ENCODE results near the gene PRLR.
A peak's percentile ranks its signal among the peaks of the same experiment; 100 is the strongest.

Gene PRLR

DNA sequence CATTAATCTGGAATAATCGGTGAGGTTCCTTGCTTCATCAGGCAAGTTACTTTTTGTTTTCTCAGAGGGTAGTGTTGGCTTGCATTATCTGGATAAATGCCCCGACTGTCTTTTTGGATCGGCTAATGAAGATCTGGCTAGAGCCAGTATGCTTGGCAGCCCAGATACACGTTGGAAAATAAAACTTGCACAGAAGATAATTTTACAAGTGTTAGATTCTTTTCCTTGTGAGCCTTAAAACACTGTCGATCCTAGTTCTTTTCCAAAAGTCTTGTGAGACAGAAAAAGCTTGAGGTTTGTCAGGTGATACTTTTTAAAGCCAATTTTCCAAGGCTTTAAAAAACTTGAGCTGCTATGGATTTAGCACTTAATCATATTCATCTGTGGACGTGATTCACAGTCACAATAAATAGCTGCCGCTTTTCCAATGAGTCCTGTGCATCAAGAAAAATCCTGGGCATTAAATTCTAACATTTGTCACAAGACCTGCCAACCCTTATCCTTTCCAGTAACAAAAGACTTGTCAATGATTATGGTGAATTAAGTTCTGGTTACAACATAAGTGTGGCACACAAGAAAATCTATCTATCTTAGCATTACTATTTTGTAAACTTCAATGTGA lies 68.5 kb downstream of the PRLR start:
- DNase-seq (ENCODE audit: low read depth, low spot score), result no peak

DNA sequence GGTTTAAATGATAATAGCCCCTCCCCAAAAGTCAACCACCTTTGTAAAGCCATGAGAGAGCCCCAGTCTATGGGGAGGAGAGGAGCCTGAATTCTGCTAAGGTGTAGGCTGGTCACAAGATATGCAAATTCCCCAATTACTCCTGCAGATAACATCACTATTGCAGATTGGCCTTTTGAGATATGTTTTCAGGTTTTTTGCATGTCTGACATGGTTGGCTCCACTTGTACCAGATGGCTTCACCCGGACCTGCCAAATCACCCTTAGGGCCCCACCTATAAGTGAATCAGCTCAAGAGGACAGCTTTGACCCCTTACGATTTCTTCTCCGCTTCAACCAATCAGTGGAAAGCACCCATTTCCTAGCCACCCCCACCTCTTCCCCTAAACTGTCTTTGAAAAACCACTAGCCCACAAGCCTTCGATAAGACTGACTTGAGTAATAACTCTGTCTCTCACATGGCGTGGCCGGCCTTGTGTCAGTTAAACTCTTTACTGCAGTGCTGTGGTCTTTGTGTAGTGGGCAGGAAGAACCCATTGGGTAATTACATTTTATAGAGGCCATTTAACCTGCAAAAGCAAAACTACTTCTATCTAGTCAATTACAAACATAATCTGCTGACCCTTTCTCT lies 69.7 kb downstream of the PRLR start:
- no peak for DNase-seq (ENCODE audit: low read depth, low spot score)

DNA sequence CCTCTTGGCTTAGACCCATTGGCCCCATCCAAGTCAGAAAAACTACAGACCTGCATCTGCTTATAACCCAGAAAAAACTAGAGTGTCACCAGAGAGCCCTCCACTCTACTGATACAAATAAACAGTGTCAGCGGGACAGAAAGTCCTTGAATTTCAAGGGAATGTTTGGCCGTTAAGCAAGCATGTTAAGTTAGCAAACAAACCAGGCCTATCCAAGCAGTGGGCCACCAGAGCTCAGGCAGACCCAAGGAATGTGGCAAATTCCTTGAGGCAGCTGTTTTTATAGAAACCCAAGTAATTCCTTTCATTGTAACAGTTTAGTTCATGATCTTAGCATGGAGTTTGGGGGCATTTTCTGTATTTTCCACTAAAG lies 70.9 kb downstream of the PRLR start:
- peak; percentile 45 for DNase-seq (ENCODE audit: low read depth, low spot score)

DNA sequence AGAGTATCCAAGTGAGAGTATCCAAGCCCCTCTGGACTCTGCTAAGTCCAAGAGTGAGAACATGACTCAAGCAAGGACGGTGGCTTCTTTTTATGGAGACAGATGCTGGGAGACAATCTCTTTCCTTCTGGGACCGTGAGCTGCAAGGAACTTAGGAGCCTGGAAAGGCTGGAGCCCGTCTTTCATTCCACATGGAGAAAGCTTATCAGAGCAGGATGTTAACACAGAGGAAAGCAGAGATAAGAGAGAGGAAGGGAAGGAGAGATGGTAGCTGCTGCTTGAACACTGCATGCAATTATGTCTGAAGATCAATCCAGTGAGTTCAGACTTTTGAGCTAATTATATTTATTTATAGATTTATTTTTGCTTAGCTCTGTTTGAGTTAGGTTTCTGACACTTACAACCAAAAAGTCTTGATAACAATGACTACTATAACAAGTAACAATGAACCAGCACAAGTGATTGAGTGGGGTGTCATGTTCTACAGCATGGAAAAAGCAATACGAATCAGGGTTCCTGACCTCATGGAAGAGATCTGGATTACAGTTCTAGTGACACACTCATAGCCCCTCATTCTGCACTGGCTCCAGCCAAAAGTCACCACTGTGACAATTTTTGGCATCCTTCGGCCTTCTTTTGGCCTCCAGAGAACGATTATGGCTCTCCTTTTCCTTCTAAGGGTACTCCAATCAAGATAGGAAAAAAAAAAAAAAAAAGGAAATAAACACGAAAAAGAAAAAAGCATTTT lies 71.5 kb downstream of the PRLR start:
- no peak for DNase-seq (ENCODE audit: low read depth, low spot score)

DNA sequence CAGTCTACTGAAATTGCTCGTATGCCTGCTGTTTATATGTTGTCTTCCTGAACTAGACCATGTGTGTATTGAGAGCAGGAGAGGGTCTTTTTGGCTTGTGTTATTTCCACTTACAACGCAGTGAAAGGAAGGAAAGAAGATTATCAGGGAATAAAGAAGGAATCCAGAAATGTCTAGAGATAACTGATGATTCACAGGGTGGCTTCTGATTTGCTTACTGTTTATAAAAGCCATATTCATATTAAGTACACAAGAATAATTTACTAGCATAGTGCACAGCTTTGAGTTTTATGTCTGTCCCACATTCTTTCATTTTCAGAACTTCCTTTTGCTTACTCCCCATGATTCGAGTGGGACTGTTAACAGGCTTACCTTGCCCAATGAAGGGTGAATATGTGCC lies 72.1 kb downstream of the PRLR start:
- no peak for DNase-seq (ENCODE audit: low read depth, low spot score)

DNA sequence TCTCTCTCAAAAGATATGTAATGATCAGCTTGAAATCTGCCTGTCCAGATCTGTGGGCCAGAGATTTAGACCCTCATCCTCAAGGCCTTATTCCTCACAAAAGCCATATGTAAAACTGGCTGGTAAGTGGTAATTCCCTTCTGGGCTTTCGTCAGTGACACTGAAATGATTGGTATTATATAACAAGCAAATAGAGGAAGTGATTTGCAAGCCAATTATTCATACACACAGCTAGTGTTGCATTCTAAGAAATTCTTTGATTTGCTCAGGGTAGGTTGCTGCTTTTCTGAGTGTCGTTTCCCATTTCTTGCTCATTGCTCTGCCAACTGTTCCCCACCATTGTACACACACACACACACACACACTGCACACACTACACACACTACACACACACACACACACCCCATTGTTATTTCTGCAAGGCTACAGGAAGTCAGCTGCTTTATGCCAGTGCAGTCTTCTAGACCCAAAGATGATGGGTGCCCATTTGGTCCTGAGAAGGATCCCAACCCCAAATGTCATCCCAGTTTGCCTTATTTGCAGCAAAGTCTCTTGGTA lies 76.8 kb downstream of the PRLR start:
- no peak for DNase-seq (ENCODE audit: low read depth, low spot score)

DNA sequence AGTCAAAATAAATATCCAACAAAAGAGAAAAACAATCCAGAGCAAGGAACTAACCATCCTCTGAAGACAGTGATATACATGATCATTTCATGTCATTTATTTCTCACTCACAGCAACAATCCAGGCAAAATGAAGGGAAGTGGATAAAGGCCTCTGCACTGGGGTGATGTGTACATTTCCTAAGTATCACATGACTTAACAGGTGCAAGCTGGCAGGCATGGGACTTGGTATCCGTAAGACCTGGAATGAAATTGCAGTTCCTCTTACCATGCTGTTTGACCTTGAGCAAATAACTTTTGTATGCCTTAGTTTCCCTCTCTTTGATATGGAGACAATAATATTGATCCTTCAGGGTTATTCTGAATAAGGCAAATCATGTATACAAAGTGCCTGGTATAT lies 77.6 kb downstream of the PRLR start:
- no peak for DNase-seq (ENCODE audit: low read depth, low spot score)

DNA sequence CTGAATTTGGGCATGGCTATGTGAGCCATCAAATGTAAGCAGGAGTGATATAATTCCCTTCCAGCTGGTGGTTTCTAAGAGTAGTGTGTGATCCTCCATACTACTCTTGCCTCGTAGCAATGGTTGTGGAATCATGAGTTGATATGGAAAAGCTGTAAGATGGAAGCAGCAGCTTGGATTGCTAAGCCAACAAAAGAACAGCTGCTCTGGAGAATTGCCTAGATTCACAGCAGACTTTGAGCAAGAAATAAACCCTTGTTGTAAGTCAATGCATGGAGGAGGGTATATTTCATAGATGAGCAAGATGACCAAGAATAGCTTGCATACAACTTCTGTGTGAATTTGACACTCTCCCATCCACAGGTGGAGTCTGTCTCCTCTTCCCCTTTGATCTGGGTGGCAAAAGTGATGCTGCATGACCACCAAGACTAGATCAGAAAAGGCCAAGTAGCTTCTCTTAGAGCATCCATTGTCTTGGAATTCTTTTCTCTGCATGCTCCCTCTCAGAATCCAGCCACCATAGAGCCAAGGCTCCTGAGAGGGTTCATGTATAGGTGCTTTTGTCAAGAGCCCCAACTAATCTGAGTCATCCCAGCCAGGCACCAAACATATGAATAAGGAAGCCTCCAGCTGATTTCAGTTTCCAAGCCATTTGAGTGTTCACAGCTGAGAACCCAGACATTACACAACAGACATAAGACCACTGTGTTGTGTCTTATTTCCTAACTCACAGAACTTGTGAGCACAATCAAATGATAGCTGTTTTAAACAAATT lies 79.0 kb downstream of the PRLR start:
- no peak for DNase-seq (ENCODE audit: low read depth, low spot score)

DNA sequence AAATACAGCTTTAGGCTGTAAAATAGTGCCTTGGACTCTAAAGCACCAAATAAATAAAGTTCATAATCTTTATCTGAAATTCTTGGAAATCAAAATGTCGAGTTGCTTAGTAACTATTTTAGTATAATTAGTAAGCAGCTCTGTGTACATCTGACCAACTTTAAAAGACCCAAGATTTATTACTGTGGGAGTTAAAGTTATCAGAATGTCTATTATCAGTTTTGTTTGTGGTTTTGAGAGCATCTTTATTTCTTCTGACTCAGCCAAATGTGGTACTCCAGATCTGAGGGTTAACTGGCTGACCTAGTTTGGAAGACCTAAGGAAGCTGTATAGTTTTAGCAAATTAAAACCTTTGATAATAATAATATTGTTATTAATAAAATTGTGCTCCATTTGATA lies 81.2 kb downstream of the PRLR start:
- no peak for DNase-seq (ENCODE audit: low read depth, low spot score)

DNA sequence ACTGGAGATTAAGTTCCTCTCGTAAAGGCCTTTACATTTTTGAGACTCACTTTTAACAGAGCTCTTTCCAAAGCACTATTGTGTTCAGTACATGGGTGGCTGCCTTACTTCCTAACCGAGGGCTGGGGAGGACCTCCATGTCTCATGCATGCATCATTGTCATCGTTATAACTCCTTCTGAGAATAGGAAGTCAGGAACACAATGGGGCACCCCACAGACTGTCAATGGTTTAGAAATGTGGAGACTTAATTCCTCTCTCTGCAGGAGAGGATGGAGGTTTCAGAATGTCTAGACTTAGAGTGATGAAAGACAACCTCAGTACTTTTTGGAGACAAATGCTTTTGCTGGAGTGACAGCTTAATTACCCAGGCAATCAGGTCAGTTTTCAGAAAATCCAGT lies 83.9 kb downstream of the PRLR start:
- no peak for DNase-seq (ENCODE audit: low read depth, low spot score)

DNA sequence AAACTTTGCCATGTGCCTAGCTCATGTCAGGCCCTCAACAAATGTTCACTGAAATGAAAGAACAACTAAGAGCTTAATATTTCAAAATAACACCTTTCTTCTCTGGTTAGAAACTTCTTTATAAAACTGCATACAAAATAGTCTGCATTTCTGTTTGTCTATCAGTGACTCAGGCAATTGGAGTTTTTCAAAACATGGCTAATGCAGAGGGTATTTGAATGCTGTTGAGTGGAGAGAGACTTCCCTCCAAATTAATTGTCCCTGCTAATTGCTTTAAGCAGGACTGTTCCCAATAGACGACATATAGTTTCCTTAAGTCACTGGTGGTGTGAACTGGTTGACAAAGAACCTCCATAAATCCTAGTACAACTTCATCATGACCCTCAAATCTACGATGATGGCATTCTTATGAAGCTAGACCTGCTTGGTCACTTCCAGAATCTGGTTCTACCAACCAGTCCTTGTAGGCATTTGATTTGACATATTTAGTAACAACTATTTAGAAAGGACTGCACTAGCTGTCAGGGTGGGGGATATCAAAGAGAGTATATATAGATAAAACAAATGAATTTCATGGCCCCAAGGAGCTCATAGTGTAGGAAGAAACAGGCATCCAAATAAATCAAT lies 84.5 kb downstream of the PRLR start:
- DNase-seq (ENCODE audit: low read depth, low spot score), result peak; percentile 16

DNA sequence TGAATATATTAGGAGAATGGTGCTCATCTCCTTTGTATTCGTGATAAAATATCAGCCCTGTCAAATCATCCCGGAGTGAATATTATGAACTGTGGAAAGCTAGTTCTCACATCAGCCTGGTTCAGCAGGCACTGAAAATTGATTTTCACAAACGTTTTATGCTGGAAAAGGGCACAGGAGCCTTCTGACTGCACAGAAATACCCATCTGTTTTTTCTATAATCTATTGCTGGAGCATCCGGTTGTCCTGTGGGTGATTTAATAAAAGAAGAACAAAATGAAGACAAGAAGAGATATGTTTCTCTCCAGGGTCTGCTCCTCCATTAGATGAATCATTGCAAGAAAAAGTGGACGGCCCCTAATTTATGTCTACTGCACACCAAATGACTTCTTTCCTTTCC lies 85.3 kb downstream of the PRLR start:
- DNase-seq (ENCODE audit: low read depth, low spot score), result no peak

DNA sequence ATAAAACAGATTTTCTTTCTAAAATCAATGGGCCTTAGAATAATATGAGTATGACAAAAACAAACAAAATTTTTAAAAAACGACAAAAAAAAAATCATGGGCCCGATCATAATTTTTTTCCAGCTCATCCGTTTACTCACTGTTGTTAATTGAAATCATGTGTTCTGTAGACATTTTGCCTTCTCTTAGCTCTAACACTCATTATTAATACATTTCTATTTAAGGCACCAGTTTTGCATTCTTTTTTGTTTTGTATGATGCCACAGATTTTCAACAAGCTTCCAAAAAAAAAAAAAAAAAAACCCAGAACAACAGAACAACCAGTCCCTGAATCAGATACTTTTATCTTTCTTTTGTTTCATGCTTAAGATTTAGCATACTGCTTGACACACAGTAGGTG lies 86.4 kb downstream of the PRLR start:
- DNase-seq (ENCODE audit: low read depth, low spot score), result no peak

DNA sequence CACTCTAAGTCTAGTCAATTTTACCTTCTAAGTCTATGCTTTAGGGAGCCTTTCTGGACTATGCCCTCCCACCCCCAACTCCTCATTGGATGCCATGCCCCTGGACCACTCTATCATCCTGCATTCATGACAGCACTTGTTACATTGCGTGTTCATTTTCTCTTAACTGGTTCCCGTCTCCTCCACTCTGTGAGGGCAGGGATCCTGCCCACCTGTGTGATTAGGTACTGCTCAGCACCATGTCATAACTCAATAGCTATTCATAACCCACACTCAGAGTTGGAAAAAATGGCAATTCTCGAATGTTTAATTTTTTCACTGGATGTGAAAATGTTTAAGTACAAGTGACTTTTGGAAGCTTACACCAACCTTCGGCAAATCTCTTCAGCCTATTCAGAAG lies 88.5 kb downstream of the PRLR start:
- DNase-seq (ENCODE audit: low read depth, low spot score), result no peak

DNA sequence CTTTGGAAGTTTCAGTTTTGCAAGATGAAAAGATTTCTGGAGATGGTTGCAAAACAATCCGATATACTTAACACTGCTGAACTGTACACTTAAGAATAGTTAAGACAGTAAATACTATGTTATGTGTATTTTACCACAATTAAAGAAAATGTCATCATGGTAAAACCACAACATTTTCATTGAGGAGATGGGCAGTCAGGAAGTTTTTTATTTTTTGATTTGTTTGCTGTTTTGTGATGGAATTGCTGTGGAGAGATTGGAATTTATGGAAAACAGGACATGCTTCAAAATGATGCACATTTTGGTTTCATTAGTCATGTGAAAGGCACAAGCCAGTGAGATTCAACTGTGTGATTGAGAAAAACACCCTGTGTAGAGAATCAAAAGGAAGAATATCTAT lies 92.1 kb downstream of the PRLR start:
- peak; percentile 29 for DNase-seq (ENCODE audit: low read depth, low spot score)

DNA sequence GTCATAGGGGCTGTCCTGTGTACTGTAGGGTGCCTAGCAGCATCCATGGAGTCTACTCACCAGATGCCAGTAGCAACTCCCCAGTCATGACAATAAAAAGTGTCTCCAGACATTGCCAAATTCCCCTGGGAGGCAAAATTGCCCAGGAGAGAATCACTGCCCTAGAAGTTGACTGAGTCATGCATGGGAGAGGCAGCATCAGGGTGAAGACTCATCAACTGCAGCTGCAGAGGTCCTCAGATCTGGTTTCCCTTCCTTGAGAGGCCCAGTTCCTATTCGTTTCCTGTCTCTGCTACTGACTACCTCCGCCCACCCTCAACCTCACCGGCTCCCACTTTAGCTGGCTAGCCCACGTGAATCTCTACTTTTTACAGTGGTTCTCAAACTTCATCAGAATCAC lies 93.9 kb downstream of the PRLR start:
- peak; percentile 13 for DNase-seq (ENCODE audit: low read depth, low spot score)

DNA sequence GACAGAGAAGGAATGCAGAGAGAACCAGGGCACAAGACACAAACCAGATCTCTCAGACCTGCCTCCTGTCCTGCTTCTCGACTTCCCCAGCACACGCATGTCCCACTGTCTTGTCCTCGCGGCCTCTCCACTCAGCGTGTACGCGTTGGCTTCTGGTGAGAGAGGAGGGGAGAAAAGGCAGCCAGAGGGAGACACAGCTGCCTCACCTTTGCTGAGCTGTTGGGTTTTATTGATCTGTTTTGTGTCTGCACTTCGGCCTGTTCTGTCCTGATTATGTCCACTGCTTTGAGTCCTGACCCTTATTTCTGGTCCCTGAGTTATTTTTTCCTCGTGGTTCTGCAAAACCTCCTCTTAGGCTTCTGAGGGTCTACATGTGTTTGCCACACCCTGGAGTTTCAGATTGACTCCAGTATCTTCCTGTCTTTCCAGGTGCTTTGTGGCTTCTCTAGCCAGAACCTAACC lies 95.0 kb downstream of the PRLR start:
- DNase-seq (ENCODE audit: low read depth, low spot score), result no peak

DNA sequence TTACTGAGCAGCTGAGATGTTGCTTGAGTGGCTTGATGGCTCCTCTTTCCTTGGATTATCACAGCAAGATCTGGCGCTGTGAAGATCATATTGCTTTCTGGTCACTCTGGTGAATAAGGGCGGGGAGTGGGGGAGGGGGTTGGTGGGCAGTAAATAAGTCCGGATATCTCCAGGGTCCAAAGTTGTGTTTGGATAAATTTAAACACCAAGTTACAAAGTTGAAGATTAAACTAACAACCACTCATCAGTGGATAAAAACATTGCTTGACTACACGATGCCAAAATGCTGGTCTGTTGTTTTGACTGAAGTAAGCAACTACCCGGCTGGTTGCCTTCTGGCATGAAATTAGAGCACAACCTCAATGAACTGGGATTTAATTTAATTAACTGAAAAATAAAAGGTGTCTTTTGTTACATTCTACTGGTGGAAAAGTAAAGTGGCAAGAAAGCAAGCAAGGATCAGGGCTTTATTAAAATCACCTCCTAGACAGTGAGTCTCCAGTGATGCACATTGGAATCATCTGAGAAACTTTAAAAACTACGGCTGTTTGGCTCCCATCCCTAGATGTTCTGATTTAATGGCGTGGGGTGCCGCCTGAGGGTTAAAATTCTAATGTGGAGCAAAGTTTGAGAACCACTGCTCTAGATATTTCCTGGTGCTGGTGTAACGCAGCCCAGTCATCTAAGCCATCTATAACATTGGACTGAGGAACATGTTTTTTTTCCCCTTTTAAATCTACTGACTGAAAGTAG lies 95.8 kb downstream of the PRLR start:
- DNase-seq (ENCODE audit: low read depth, low spot score), result no peak

DNA sequence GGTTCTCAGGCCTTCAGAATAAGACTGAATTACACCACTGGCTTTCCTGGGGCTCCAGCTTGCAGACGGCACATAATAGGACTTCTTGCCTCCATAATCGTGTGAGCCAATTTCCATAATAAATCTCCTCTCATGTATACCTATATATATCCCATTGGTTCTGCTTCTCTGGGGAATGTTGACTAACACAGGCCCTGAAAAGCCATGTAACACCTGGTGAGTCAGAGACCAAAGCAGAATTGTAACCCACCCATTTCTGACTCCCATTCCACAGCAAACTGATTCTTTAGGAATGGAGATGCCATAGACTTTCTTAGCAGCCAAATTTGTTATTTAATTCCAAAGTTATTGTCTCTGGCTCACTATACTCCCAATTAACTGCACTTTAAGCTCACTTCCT lies 97.1 kb downstream of the PRLR start:
- DNase-seq (ENCODE audit: low read depth, low spot score), result no peak

DNA sequence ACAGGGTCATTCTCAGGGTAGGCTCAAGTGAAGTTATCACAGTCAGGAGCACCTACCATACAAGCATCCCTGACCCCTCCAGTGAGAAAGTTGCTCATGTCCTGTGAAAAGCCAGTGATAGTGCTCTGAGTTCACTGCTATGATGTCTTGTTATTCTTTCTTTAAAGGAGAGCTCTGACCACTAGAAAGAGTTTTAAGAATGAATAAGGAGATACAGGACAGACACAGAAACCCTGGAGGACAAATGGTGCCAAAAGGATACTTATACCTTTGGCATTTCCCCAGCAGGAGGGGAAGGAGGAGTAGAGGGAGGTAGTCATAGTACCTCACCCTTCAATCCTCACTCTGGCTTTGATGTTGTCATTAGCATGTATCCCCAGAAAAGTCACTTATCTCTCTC lies 98.6 kb downstream of the PRLR start:
- DNase-seq (ENCODE audit: low read depth, low spot score), result peak; percentile 14
